ENCODE results near the gene COQ10B.

DNA sequence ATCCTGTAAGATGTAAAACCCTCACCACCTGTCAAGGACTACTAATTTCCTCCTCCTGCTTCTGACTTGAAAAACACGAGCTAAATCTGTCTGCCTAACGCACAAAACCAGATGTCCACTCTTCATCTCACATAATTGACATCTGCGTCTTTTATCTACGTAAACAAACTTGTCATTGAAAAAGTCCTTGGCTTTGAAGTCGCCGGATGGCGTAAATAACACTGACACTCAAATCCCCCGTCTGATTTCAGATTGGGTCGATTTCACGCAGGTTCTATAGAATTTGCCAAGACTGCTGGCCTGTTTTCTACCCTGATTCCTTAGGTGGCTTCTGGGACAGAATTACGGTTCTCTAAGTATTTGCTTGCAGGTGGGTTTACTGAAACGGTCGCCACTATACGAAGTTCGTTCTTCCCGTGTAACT, 62.0 kb downstream of the COQ10B start:
- TF ChIP-seq CTCF (IDR thresholded peaks at IDR 0.05), result no peak
- no peak for TF ChIP-seq POLR2A (IDR thresholded peaks at IDR 0.05)
- no peak for TF ChIP-seq EP300 (IDR thresholded peaks at IDR 0.05)

Data from stomach (tissue), 4 donors.